GM12878 (cell line): ENCODE results near the gene VPS26A. TPM values are rescaled to one million over a fixed set of nuclear protein-coding genes. Genes with fewer than 3 reads are reported as not detected.
A peak's percentile ranks its signal among the peaks of the same experiment; 100 is the strongest.

ENCODE experiments used
- ATAC-seq: fragments of 200-7000 bp; cut with Tn5 transposase; 3 replicates; pipeline ENCODE4 v1.9.1; 2020; ENCODE audit warnings: mild to moderate bottlenecking, moderate library complexity
- BruUV-seq: library from RNA; stranded (reverse); fragments of 400-500 nt; replicated peaks from 2 replicates; lab custom pipeline; 2021; lab: Mats Ljungman, UMichigan
- CTCF ChIA-PET: fragments of 300-600 bp; sonication (Branson Sonifier 250); formaldehyde crosslinking; extraction: SDS; loops from one replicate; lab custom pipeline; 2021; ENCODE audit warnings: inconsistent platforms; lab: Yijun Ruan, JAX
- POLR2A ChIA-PET: fragments of 350-600 bp; formaldehyde crosslinking; extraction: SDS; loops from one replicate; lab custom pipeline; 2021; ENCODE audit warnings: inconsistent platforms; lab: Charles Lee
- RAD21 ChIA-PET: fragments of 300-600 bp; sonication (Branson Sonifier 250); formaldehyde crosslinking; loops from one replicate; lab custom pipeline; 2023; ENCODE audit warnings: antibody characterized with exemption; ENCODE audit not compliant: unreplicated experiment; lab: Charles Lee
- SMC1A ChIA-PET: fragments of 300-600 bp; sonication (Branson Sonifier 250); formaldehyde crosslinking; loops from one replicate; lab custom pipeline; 2023; ENCODE audit not compliant: unreplicated experiment, uncharacterized antibody; lab: Charles Lee
- DNase-seq: peaks from one replicate; pipeline ENCODE4 v3.0.0-alpha.2; 2011; ENCODE audit warnings: low read depth, low spot score
- FAIRE-seq: peaks from 3 replicates; lab custom pipeline; 2011; peaks lifted over from hg19 to GRCh38; lab: Jason Lieb, UNC
- H2AFZ ChIP-seq: 2 replicates; pipeline ENCODE4 v1.6.0; 2011; ENCODE audit warnings: low read depth, low read length, control low read depth; ENCODE audit not compliant: control insufficient read depth
- H3K27ac ChIP-seq: 2 replicates; pipeline ENCODE4 v1.5.1; 2011; ENCODE audit warnings: control low read depth; ENCODE audit not compliant: control insufficient read depth, insufficient read depth
- H3K27me3 ChIP-seq, 2 experiments: replicated peaks in 1 of 2; 2 replicates each; pipeline versions ENCODE4 v1.6.0 to v1.6.1; 2011; ENCODE audit warnings: low read length in 1 of 2; ENCODE audit not compliant: control insufficient read depth in 2 of 2, insufficient read depth in 2 of 2
- H3K36me3 ChIP-seq, 2 experiments: 2 replicates each; pipeline ENCODE4 v1.5.1; 2011; ENCODE audit warnings: low read length in 1 of 2; ENCODE audit not compliant: control insufficient read depth in 2 of 2, insufficient read depth in 2 of 2
- H3K4me1 ChIP-seq: 2 replicates; pipeline ENCODE4 v1.6.1; 2011; ENCODE audit warnings: mild to moderate bottlenecking, low read length, moderate library complexity, mixed read lengths; ENCODE audit not compliant: control insufficient read depth, insufficient read depth
- H3K4me2 ChIP-seq: 2 replicates; pipeline ENCODE4 v1.6.0; 2011; ENCODE audit warnings: control low read depth; ENCODE audit not compliant: control insufficient read depth, insufficient read depth
- H3K4me3 ChIP-seq: fragments of 200-600 bp; sonication (generic); 2 replicates; pipeline ENCODE4 v1.5.1; 2016
- H3K79me2 ChIP-seq: 2 replicates; pipeline ENCODE4 v1.6.0; 2011; ENCODE audit warnings: low read length; ENCODE audit not compliant: control insufficient read depth, insufficient read depth
- H3K9ac ChIP-seq: 2 replicates; pipeline ENCODE4 v1.8.0; 2011; ENCODE audit warnings: low read length, control low read depth, mixed read lengths; ENCODE audit not compliant: control insufficient read depth, insufficient read depth
- H3K9me3 ChIP-seq: replicated peaks from 3 replicates; pipeline ENCODE4 v1.5.1; 2011; ENCODE audit warnings: mild to moderate bottlenecking, low read length; ENCODE audit not compliant: control insufficient read depth, insufficient read depth
- H4K20me1 ChIP-seq: 2 replicates; pipeline ENCODE4 v1.6.0; 2011; ENCODE audit not compliant: control insufficient read depth, insufficient read depth
- CBX5 ChIP-seq: sonication (generic); IDR thresholded peaks from 2 replicates; pipeline ENCODE4 v1.6.1; 2016; ENCODE audit warnings: low read depth, moderate library complexity, mild to moderate bottlenecking, inconsistent platforms
- CHD1 ChIP-seq: IDR thresholded peaks from 2 replicates; pipeline ENCODE4 v1.6.1; 2012; ENCODE audit warnings: low read depth, low read length, improper control_type of control experiment
- CREM ChIP-seq: IDR thresholded peaks from 2 replicates; pipeline ENCODE4 v1.6.1; 2014; ENCODE audit warnings: antibody characterized with exemption, low read depth
- EED ChIP-seq: sonication (generic); IDR thresholded peaks from 2 replicates; pipeline ENCODE4 v1.6.1; 2016; ENCODE audit warnings: antibody characterized with exemption, low read depth
- HDAC2 ChIP-seq: fragments of 200-600 bp; sonication (generic); IDR thresholded peaks from 2 replicates; pipeline ENCODE4 v1.6.1; 2017
- KAT2A ChIP-seq: conservative IDR thresholded peaks from 2 replicates; pipeline ENCODE4 v1.6.1; 2011; ENCODE audit warnings: low read depth, low read length; ENCODE audit not compliant: control insufficient read depth
- MXI1 ChIP-seq: fragments of 150-350 bp; IDR thresholded peaks from 2 replicates; pipeline ENCODE4 v1.6.1; 2011; ENCODE audit warnings: low read depth, mild to moderate bottlenecking, inconsistent platforms, low read length, improper control_type of control experiment
- MYB ChIP-seq: fragments of 150-350 bp; IDR thresholded peaks from 2 replicates; pipeline ENCODE4 v1.6.1; 2014; ENCODE audit warnings: mild to moderate bottlenecking, low read depth, low read length, borderline replicate concordance
- NFIC ChIP-seq: IDR thresholded peaks from 2 replicates; pipeline ENCODE4 v1.6.1; 2012; ENCODE audit warnings: low read depth, mild to moderate bottlenecking, inconsistent platforms, low read length, moderate library complexity
- NR2F1 ChIP-seq: fragments of 450-650 bp; conservative IDR thresholded peaks from 2 replicates; pipeline ENCODE4 v1.6.1; 2017; ENCODE audit warnings: mild to moderate bottlenecking
- POLR2AphosphoS5 ChIP-seq: IDR thresholded peaks from 2 replicates; pipeline ENCODE4 v1.6.1; 2011; ENCODE audit warnings: mild to moderate bottlenecking, low read length, inconsistent platforms
- POU2F2 ChIP-seq: IDR thresholded peaks from 3 replicates; pipeline ENCODE4 v1.6.1; 2011; ENCODE audit warnings: low read depth, mild to moderate bottlenecking, low read length, borderline replicate concordance
- SREBF2 ChIP-seq: IDR thresholded peaks from 2 replicates; pipeline ENCODE4 v1.6.1; 2012; ENCODE audit warnings: mild to moderate bottlenecking, low read length
- TCF3 ChIP-seq: IDR thresholded peaks from 2 replicates; pipeline ENCODE4 v1.6.1; 2012; ENCODE audit warnings: low read depth, mild to moderate bottlenecking, low read length, borderline replicate concordance; ENCODE audit not compliant: insufficient read depth
- WGBS: methylation state at CpG from one replicate; pipeline ENCODE4 v1.1.6; 2016; ENCODE audit warnings: low lambda C conversion rate; ENCODE audit not compliant: insufficient replicate concordance, insufficient coverage; ENCODE audit errors: missing lambda C conversion rate; 5-methylcytosine and 5-hydroxymethylcytosine counted together
- in situ Hi-C: fragments of 300-500 bp; cut with MboI; formaldehyde crosslinking; loops from 9 replicates; pipeline ENCODE4 v1.14.3; 2018; ENCODE audit warnings: mixed read lengths
- intact Hi-C: fragments of 100-400 bp; cut with micrococcal nuclease; formaldehyde crosslinking; loops from one replicate; pipeline ENCODE4 v1.14.2; 2022; ENCODE audit not compliant: unreplicated experiment
- polyA plus RNA-seq, 11 experiments: library from polyadenylated mRNA; depleted of rRNA in 4 of 11; unstranded in 6 of 11; stranded (reverse) in 5 of 11; fragments of >200 nt; fragmentation: Nextera tagmentation in 4 of 11; fragmentation: Illumina TruSeq in 1 of 11; extraction: Ambion mirVana in 4 of 11; extraction: Trizol in 1 of 11; gene quantifications; 1 replicate in 1 of 11; 2 replicates in 10 of 11; pipeline versions ENCODE4 v1.2.1 to v1.2.3, GENCODE V29; 2011 to 2016; ENCODE audit warnings: inconsistent platforms in 2 of 11, missing spikeins in 2 of 11, low read depth in 1 of 11
- total RNA-seq, 4 experiments: library from RNA; depleted of rRNA in 3 of 4; stranded (reverse); fragments of >200 nt in 3 of 4; fragmentation: Illumina TruSeq in 1 of 4; extraction: Trizol in 1 of 4; gene quantifications; 2 replicates each; pipeline versions ENCODE4 v1.2.1 to v1.2.3, GENCODE V29; 2013 to 2021
- TF ChIP-seq, protein P1 (sequence below): fragments of 450-650 bp; IDR thresholded peaks from 2 replicates; pipeline ENCODE4 v1.6.1; 2017; ENCODE audit warnings: mild to moderate bottlenecking
- TF ChIP-seq, protein P2 (sequence below): IDR thresholded peaks from 2 replicates; pipeline ENCODE4 v1.6.1; 2012; ENCODE audit warnings: low read length, inconsistent platforms
- TF ChIP-seq, protein P3 (sequence below): fragments of 150-350 bp; IDR thresholded peaks from 2 replicates; pipeline ENCODE4 v1.6.1; 2016; ENCODE audit warnings: low read depth, low read length
- TF ChIP-seq, protein P4 (sequence below): fragments of 450-650 bp; IDR thresholded peaks from 2 replicates; pipeline ENCODE4 v1.6.1; 2014; ENCODE audit warnings: mild to moderate bottlenecking

VPS26A gene
- total and polyA plus RNA-seq, 10 of the 15 experiments (the other 5 are each of a cell fraction or from before 2014, with no cell fraction given): 16.8 to 72.3 (median 26.8) TPM

DNA sequence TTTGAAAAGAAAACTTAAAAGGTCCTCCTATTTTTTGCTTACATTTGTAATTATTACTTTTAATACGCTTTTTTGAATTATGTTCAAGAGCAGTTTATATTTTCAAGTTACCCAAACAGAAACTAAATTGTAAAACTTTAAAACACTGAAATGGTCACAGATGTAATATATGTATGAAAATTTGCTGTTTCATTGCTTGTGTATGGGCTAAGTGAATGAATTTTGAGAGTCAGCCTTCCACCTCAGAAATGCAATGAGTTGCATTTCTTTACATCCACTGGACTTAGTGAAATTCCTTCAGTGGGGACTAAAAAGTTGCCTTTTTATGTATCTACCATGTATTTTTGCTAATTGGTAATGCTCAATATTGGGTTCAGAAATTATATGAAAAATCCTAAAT, 1.6 kb downstream of the VPS26A start:
- no peaks in the 10 kb centered on the region for H3K36me3 ChIP-seq
- 100% methylated on average over 1 of the region's 1 CpG for WGBS
- H3K4me3 ChIP-seq: peak overlapping the region; percentile 88; the same call in 1 of the 2 replicates
- H3K4me1 ChIP-seq: peaks cover 4% of the 10 kb centered on the region; the same call in 1 of the 2 replicates
- POLR2A ChIA-PET: interaction anchor here (0.6 to 1.8 kb wide), 9 partner anchors 12 to 598 kb away, joined by 3 to 8 read pairs (median 4); no protein-coding TSS in a partner anchor
- H3K27ac ChIP-seq: no peak overlapping the region
- CTCF ChIA-PET: interaction anchor here (0.6 to 2.6 kb wide), 6 partner anchors 9 to 170 kb away, joined by 3 to 21 read pairs (median 5); partner anchors contain the start of gene DDX21
- ATAC-seq (no peak), DNase-seq (no peak), FAIRE-seq (no peak)
- intact Hi-C loops (loop anchor here (10.0 kb wide), 1 partner anchor 99 kb away; the partner anchor contains the start of gene HKDC1), in situ Hi-C loops (no loop called here)
- H3K9ac ChIP-seq: no peak overlapping the region
- SMC1A ChIA-PET: interaction anchor here (1.1 to 2.2 kb wide), 11 partner anchors 10 to 267 kb away, joined by 3 to 20 read pairs (median 5); partner anchors contain the start of gene SRGN
- peak overlapping the region; percentile 90 for H3K4me2 ChIP-seq
- RAD21 ChIA-PET: interaction anchor here (0.6 to 1.6 kb wide), 9 partner anchors 12 to 120 kb away, joined by 3 to 8 read pairs (median 3); no protein-coding TSS in a partner anchor
- BruUV-seq: no TSS peak
- H4K20me1 ChIP-seq: no peaks in the 10 kb centered on the region
- peaks cover 59% of the 10 kb centered on the region for H3K79me2 ChIP-seq
- no peak overlapping the region for H2AFZ ChIP-seq
- no peaks in the 10 kb centered on the region for H3K9me3 ChIP-seq
- no peaks in the 10 kb centered on the region for H3K27me3 ChIP-seq
- TF ChIP-seq, protein P1, sequence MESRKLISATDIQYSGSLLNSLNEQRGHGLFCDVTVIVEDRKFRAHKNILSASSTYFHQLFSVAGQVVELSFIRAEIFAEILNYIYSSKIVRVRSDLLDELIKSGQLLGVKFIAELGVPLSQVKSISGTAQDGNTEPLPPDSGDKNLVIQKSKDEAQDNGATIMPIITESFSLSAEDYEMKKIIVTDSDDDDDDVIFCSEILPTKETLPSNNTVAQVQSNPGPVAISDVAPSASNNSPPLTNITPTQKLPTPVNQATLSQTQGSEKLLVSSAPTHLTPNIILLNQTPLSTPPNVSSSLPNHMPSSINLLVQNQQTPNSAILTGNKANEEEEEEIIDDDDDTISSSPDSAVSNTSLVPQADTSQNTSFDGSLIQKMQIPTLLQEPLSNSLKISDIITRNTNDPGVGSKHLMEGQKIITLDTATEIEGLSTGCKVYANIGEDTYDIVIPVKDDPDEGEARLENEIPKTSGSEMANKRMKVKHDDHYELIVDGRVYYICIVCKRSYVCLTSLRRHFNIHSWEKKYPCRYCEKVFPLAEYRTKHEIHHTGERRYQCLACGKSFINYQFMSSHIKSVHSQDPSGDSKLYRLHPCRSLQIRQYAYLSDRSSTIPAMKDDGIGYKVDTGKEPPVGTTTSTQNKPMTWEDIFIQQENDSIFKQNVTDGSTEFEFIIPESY: no peak
- TF ChIP-seq CHD1: no peak
- no peak for TF ChIP-seq CBX5
- no peak for TF ChIP-seq MXI1
- TF ChIP-seq NR2F1: no peak
- TF ChIP-seq KAT2A: no peak
- TF ChIP-seq EED: no peak
- no peak for TF ChIP-seq NFIC
- TF ChIP-seq, protein P2, sequence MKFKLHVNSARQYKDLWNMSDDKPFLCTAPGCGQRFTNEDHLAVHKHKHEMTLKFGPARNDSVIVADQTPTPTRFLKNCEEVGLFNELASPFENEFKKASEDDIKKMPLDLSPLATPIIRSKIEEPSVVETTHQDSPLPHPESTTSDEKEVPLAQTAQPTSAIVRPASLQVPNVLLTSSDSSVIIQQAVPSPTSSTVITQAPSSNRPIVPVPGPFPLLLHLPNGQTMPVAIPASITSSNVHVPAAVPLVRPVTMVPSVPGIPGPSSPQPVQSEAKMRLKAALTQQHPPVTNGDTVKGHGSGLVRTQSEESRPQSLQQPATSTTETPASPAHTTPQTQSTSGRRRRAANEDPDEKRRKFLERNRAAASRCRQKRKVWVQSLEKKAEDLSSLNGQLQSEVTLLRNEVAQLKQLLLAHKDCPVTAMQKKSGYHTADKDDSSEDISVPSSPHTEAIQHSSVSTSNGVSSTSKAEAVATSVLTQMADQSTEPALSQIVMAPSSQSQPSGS: no peak
- TF ChIP-seq TCF3: no peak
- TF ChIP-seq, protein P3, sequence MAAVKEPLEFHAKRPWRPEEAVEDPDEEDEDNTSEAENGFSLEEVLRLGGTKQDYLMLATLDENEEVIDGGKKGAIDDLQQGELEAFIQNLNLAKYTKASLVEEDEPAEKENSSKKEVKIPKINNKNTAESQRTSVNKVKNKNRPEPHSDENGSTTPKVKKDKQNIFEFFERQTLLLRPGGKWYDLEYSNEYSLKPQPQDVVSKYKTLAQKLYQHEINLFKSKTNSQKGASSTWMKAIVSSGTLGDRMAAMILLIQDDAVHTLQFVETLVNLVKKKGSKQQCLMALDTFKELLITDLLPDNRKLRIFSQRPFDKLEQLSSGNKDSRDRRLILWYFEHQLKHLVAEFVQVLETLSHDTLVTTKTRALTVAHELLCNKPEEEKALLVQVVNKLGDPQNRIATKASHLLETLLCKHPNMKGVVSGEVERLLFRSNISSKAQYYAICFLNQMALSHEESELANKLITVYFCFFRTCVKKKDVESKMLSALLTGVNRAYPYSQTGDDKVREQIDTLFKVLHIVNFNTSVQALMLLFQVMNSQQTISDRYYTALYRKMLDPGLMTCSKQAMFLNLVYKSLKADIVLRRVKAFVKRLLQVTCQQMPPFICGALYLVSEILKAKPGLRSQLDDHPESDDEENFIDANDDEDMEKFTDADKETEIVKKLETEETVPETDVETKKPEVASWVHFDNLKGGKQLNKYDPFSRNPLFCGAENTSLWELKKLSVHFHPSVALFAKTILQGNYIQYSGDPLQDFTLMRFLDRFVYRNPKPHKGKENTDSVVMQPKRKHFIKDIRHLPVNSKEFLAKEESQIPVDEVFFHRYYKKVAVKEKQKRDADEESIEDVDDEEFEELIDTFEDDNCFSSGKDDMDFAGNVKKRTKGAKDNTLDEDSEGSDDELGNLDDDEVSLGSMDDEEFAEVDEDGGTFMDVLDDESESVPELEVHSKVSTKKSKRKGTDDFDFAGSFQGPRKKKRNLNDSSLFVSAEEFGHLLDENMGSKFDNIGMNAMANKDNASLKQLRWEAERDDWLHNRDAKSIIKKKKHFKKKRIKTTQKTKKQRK: no peak
- TF ChIP-seq CREM: no peak
- TF ChIP-seq HDAC2: no peak
- no peak for TF ChIP-seq SREBF2
- TF ChIP-seq, protein P4, sequence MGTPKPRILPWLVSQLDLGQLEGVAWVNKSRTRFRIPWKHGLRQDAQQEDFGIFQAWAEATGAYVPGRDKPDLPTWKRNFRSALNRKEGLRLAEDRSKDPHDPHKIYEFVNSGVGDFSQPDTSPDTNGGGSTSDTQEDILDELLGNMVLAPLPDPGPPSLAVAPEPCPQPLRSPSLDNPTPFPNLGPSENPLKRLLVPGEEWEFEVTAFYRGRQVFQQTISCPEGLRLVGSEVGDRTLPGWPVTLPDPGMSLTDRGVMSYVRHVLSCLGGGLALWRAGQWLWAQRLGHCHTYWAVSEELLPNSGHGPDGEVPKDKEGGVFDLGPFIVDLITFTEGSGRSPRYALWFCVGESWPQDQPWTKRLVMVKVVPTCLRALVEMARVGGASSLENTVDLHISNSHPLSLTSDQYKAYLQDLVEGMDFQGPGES: no peak
- TF ChIP-seq MYB: no peak
- no peak for TF ChIP-seq POU2F2
- TF ChIP-seq POLR2AphosphoS5: no peak
